Stimulated activated CD4-positive, alpha-beta T cell treated with anti-CD3 and anti-CD28 coated beads, Interleukin-12 subunit alpha, Interleukin-12 subunit beta, amount 100 ng/mL, for 24 hours (primary cell): ENCODE measurements around the gene TMEM238L.

Experiments
- DNase-seq, 2 experiments: peaks; one replicate each; pipeline ENCODE4 v3.0.0-alpha.2; 2020; ENCODE audit warnings: low read depth in 2 of 2

Gene TMEM238L

DNA sequence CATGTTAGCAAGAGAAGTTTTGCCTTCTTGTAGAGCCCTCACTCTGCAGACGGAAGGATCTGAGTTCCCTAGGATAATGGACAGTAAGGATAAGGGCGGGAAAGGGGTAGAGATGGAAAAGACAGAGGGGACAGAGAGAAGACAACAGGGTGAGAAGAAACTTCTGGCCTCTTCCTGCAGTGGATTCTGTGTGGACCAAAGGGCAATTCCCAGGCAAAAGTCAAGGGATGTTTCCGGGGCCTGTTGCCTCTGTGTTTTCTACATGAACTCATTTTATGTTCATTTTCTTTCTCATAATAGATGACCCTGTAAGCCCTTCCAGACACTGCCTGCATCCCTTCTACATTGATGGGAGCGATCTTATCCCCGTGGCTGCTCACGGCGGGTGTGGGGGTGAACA, 647 bp upstream of the TMEM238L start:
- DNase-seq: no peak

DNA sequence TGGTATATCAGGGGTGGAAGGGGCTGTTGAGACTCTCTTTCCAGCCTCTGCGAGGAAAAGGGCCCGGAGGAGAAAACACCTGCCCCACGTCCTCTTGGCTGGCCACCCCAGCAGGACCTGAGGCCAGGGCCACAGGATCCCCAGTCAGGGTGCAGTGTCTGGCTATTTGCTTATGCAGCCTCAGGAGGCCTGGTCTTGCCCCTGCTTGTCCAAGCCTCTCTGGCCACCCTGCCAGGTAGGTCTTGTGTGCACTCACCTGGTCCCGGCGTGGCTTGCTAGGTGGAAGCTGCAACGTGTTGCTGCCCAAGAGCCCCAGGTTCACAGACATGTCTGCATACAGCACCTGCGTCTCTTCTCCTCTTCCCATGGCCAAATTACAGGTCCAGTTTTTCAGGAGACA, 549 bp downstream of the TMEM238L start:
- DNase-seq: no peak

DNA sequence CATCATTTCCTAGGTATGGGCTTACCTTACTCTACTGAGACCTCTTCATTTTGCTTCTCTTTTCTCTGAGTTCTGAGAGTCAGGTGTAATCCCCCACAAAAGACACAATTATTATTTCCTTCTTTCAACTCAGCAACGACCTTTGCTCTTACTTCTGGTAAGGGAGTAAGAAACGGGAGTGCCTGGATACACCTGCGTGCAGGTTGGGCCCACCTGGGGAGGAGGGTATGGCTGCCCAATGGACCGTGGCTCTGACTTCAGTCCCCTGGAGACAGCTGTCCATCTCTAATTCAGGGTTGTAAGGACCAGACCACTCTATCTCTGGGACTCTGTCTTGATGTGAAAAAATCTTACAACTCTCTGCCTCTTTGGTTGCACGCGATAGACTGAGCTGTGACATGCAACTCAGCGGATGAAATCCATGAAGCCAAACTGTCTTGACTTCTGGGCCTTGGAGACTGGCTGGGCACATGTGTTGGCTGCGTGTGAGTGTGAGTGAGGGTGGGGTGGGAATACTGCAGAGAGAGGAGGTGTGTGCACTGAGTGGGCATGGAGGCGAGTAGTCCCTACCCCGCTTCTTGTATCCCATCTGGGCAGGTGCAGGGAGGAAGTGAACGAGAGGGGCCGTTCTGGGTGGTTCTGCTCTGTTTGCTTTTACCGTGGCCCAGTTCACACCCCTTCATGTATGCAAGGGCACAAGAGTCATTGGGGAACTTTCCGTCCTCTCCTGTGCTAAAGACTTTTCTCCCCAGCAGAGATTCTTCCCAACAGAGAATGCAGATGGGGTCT, 1.2 kb downstream of the TMEM238L start:
- no peak for DNase-seq

DNA sequence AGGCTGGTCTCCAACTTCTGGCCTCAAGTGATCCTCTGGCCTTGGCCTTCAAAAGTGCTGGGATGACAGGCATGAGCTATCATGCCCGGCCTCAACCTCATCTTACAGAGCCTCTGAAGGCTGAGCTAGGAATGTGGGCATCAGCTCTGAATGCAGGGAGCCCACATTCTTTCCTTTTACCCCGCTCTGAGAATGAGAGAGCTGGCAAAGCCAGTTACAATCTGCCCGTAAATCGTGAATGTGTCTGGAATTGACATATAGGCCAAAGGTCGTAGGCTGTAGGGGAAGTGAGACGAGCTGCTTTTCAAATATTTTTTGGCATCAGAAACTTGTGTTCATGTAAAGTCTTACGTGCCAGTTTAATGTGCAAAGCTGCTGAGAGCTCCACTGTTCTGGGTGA, 4.5 kb downstream of the TMEM238L start:
- DNase-seq: no peak

DNA sequence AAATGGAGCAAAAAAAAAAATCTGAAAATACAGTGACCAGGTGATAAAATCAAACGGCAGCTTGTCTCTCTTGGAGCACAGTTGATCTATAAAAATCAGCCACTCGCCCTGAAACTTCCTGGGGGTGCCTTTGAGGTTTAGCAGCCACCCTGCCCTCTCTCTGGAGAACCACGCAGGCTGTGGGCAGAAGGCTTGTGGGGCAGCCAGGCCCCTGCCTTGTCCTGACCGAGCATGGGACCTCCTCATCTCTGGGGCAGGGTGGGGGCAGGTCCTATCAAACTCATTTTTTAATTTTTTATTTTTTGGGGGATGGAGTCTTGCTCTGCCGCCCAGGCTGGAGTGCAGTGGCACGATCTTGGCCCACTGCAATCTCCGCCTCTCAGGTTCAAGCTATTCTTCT, 5.0 kb downstream of the TMEM238L start:
- no peak for DNase-seq

DNA sequence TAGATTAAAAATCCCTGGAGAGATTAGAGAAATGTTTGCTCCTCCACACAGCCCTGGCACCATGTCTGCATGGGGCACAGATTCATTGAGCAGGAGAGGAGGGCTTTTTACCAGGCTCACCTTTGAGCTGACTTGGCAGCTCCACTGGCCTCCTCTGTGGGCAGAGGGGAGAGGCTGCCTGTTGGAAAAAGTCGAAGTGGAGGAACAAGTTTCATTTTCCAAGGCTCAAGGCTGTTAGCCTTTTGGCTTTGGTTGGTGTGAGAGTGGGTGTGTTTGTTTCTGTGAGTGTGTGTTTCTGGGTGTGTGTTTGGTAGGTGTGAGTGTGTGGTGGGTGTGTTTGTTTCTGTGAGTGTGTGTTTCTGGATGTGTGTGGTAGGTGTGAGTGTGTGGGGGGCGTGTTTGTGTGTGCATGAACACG, 5.6 kb downstream of the TMEM238L start:
- no peak for DNase-seq

DNA sequence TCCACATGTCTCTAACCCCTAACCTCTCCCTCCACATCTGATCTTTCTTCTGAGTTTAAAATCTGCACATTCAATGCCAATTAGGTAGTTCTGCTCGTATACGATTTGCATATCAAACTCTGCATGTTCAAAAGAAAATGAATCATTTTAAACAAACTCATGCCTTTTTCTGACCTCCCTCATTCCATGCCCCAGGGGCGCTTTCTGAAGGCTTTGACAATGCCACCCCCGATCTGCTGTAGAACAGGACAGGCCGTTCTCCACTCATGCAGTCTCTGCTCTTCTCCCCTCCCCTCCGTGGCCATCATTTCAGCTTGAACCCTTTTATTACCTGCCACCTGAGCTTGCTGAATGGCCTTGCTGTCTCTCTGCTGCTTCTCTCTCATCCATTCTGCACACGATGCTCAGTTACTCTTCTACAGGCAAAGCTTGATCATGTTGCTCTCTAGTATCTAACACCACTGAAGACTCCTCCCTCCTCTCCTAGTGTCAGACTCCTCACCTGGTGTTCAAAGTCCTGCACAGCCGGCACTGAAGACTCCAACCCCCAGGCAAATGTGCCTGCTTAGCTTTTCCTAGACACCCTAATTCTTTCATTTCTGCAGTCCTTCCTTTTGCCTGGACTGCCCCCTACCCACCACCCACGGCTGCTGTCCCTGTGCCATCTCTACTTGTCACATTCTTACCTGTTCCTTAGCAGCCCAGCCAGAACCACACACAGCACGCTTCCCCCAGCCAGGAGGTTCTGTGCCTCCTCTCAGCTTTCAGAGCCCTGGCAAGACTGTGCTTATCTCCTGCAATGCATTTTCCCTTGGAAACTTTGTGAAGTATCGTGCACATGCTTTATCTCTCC, 6.2 kb downstream of the TMEM238L start:
- DNase-seq: no peak

DNA sequence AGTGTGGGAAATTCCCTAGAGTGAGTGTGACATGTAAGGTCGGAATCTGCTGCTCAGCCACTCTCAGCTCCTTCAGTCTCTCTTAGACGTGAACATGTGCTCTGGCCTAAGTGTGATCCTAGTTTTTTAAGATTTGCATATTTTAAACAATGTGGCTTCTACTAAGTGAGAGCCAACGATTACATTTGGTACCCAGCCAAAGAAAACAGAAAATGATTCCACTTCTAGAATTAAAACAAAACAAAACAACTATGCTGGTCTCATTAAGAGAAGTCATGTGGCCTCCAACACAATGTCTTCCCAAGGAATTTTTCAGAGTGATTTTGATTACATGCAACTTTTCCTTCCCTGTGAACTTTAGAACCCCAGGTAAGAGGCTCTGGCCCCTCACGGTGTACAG, 10.1 kb downstream of the TMEM238L start:
- DNase-seq: no peak

DNA sequence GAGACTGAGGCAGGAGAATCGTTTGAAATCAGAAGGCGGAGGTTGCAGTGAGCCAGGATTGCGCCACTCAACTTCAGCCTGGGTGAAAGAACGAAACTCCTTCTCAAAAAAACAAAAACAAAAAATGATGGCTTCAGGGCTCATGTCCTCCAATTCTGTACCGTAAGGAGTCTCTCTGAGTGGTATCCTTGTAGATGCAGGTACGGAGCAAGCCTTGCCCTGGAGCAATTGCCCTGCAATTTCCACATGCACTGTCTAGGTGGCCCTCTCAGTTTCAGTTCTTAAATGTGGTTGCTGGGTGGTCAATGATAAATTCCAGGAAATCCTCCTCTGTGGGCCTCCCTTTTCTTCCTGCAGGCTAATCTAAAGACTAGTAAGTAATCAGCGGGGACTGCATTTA, 10.6 kb downstream of the TMEM238L start:
- no peak for DNase-seq

DNA sequence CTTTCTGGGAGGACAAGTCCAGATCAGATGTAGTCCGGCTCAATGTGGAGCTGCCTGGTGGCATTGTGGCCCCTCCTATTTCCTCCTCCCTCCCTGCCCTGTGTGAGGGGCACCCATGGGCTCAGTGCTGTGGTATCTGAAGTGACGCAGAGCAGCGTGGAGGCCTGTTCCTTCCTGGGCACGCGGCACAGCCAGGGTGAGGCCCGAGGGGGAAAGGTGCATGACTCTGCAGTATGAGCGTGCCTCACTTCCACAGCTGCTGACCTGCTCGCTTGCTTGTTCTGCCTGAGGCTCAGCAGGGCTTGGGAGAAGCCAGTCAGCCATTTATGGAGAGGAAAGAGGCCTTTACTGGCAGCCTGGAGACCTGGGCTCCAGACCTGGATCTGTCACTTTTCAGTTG, 11.7 kb downstream of the TMEM238L start:
- DNase-seq: no peak

DNA sequence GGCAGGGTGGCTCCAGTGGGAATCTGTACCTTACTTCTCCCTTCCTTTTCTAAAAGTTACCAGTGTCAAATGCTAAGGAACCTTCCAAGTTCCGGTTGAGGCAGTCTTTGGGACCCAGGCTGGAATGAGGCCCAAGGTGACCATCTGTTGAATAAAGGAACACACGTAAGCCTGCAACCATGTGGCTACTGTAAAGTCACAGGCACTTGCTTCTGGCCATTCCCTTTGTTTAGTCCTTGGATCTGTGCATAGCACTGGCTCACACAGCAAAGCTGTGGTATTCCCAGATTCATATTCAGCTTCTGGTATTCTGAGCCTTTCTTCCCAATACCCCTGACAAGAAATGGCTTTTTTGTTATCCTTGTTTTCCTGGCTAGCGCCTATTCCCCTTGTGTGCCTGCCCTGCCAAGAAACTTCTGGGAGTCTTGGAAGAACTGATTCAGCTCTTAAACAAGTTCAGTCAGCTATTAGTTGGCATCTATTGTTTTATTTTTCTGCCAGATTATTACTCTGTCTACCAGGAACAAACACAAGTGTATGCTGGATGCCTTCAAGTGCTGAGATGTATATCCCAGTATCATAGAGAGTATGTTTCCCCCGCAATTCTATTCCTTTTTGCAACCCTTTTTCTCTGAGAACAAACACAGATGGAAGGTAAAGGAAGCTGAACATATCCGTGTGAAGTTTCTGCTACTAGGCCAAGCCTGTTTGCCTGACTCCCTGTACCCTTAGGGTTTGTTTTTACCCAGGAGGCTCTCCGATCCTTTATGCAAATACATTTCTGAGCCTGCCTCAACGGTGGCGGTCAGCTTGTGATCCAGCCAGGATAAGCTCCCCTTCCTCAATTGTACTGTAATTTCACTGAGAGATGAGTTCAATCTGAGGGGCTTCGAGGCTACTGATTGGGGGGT, 13.2 kb downstream of the TMEM238L start:
- DNase-seq: no peak

DNA sequence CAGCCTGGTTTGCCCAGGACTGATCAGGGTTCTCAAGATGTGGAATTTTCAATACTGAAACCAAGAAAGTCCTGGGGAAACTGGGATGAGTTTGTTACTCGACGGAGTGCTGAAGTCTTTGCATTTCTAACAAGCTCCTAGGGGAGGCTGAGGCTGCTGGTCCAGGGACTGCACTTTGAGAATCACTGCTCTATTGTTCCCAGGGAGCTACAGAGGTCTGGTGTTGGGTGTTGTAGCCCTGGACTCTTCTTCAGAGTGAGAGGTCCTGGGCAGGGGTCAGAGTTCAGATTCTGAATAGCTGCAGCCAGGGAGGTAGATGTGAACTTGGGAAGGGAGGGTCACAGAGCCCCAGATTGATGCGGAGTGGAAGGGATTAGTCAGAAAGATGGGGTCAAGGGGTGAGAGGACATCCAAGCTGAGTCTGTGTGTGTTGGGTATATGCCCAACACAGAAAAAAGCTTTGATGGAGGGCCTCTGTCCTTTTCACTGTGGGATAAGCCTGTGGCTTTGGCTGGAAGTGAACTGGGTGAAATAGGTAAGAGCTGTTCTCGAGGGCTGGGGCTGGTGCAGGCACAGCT, 14.1 kb downstream of the TMEM238L start:
- DNase-seq: no peak

DNA sequence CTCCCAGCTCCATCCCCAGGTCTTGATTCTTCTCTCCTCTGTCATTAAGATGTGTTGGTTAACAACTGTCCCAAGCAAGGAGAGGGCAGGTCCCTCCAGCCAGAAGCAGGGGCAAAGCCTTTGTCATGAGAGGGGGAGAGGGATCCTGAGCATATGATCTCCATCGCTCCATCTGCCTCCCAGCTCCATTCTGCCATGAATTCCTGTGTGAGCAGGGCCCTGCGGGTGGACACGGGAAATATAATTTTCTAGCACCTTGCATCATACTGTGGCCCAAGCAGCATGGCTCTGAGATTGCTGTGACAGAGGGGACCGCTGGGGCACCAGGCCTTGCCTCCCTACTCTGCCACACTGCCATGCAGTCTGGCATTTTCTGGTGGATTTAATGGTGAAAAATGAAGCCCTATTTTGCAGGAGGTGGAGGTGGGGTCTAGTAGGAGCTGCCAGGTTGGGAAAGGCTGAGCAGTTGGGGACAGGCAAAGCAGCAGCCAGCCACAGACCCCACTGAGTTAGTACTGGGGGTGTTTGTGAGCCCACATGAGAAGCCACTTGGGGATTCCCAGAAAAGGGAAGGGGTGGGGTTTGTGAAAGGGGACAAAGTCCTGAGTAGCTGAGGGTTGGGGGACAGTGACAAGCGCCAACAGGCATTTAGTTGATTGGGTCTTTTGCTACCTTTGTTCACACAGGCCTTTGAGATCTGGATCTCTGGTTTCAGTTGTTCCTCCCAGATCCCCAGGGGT, 16.4 kb downstream of the TMEM238L start:
- DNase-seq: no peak

DNA sequence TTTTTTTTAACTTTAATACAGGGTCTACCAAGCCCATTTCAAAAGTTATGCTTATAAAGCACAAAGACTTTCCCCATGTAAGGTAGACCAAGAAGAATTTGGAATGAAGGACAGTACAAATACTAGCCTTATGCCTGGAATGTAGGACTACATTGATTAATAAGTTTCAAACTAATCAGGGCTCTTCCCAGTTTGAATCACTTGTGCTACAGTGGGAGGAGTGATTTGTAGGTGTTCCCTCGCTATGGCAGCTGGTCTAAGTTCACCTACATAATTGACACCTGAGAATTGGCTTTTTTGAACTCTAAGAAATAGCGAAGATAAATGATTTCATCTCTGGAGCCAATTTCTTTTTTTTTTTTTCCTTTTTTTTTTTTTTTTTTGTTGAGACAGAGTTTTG, 18.6 kb downstream of the TMEM238L start:
- DNase-seq: no peak

DNA sequence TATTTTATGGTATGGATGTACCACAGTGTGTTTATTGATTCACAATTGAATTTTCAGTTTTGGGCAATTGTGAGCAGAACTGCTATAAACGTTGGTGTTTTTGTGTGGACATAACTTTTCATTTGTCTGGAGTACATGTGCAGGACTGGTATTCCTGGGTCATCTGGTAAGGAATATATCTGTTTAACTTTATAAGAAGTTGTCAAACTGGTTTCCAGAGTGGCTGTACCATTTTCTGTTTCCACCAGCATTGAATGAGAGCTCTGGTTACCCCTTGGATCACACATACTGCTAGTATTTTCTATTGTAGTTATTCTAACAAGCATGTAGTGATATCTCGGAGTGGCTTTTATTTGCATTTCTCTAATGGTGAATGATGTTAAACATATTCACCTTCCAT, 24.3 kb downstream of the TMEM238L start:
- DNase-seq: no peak

DNA sequence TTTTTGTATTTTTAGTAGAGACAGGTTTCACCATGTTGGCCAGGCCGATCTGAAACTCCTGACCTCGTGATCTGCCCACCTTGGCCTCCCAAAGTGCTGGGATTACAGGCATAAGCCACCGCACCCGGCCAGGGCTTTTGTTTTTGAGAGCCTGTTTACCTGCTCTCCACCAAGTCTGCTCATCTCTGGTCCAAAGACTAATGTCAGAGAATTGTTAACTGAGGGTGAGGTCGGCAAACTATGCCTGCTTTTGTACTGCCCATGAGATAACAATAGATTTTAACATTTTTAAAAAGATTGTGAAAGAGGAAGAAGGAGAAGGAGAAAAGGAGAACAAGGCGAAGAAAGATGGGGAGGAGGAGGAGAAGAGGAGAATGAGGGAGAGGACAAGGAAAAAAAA, 26.0 kb downstream of the TMEM238L start:
- DNase-seq: no peak

DNA sequence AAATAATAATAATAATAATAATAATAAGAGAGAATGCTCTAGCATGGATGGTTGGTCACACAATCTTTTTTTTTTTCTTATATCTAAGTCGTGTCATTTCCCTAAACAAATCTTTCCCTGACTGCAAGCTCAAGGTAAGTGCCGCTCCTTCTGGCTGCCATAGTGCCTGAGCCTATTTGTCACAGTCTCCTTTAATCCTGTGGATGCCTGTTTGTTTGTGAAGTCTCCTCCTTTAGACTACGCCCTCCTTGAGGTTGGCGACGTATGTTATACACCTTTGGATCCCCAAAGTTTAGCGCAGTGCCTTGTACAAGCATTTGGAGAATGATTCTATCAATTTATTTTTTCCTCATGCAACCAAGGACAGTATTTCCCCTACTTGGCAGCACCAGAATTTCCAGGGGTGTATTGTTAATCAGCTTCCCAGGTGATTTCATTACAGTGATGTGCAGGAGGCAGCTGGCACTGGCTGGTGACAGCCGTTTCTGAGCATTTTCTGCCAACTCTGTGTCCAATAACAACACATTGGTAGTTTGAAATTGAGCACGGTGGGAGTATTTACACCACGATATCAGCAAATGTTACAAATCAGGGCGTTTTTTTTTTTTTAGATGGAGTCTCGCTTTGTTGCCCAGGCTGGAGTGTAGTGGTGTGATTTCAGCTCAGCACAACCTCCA, 26.6 kb downstream of the TMEM238L start:
- DNase-seq: no peak

DNA sequence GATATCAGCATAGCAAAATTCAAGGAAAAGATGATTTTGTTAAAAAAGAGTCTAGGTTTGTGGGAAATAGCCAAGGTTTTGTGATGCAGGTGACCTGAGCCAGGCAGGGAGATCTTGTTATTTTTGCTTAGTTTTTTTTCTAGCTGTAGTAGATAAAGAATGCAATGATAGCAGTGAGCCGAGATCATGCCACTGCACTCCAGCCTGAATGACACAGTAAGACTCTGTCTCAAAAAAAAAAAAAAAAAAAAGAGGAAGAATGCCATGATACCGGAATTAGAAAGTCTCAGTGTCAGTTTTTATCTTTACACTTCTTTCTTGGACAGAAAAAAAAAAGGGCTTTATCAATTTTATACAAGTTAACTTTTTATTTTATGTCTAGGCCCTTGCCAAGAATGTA, 27.5 kb downstream of the TMEM238L start:
- DNase-seq: no peak

DNA sequence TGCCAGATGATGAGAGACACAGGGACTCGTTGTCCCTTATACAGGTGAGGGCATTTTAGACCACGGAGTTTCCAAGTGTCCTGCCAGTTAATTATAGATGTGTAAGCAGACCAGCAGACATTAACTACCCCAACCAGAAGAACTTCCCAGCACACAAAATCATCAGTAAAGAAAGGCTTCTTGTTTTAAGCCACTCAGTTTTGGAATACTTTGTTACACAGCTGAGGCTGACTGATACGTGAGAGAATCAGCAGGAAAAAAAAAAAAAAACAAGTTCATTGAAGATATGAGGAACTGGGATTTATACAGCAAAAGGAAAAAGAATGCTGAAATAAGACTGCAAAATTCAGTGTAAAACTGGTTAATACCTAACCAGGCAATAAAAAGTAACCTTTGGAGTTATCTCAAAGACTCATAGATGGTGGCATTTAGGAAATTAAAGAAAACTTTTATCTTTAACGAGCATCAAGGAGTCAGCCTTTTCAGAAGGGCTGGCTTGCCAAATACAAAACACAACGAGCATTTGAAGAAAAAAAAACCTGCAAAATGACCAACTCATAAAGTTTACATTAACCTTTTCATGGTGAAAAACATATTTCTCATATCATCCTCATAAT, 28.1 kb downstream of the TMEM238L start:
- DNase-seq: no peak

DNA sequence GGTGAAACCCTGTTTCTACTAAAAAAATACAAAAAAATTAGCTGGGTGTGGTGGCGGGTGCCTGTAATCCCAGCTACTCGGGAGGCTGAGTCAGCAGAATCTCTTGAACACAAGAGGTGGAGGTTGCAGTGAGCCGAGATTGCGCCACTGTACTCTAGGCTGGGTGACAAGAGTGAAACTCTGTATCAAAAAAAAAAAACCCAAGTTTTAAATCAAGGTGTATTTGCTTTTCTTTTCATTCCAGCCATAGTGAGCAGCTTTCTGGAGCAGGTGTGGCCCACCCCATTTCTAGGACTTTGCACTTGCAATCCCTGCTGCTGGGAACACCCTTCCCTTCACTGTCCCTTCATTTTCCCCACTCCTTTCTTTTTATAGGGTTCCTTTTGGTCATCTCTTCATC, 28.8 kb downstream of the TMEM238L start:
- no peak for DNase-seq
